Left hindlimb (tissue), 1 donor: ENCODE data around the gene OR5B21.

Experiments
- DNase-seq: peaks from one replicate; pipeline ENCODE4 v3.0.0-alpha.2; 2018

Gene OR5B21

GRCh38 chr11:58508005-58508404 is at the start of gene OR5B21:
Gene OR5B21 (minus strand): TSS chr11:58508105. CDS start chr11:58508105, 0 bp downstream.
- no peak for DNase-seq

GRCh38 chr11:58549644-58550043 is 41.7 kb upstream of the OR5B21 start:
- no peak for DNase-seq

- DNase-seq: no peak
Observed at GRCh38 chr11:58546841-58547240, 38.9 kb upstream of the OR5B21 start.

- no peak for DNase-seq
Observed at GRCh38 chr11:58531865-58532341, 24.0 kb upstream of the OR5B21 start.

- no peak for DNase-seq
Observed at GRCh38 chr11:58530236-58530635, 22.3 kb upstream of the OR5B21 start.

- no peak for DNase-seq
Observed at GRCh38 chr11:58527429-58527828, 19.5 kb upstream of the OR5B21 start.

- no peak for DNase-seq
Observed at GRCh38 chr11:58526721-58527120, 18.8 kb upstream of the OR5B21 start.

GRCh38 chr11:58525037-58525614 is 17.2 kb upstream of the OR5B21 start:
- no peak for DNase-seq

GRCh38 chr11:58524232-58525036 is 16.5 kb upstream of the OR5B21 start:
- peak; percentile 58 for DNase-seq

- DNase-seq: peak; percentile 36
Observed at GRCh38 chr11:58513747-58514367, 6.0 kb upstream of the OR5B21 start.

- no peak for DNase-seq
Observed at GRCh38 chr11:58511636-58512035, 3.7 kb upstream of the OR5B21 start.

GRCh38 chr11:58509748-58510147 is 1.8 kb upstream of the OR5B21 start:
- no peak for DNase-seq

GRCh38 chr11:58508814-58509213 is 909 bp upstream of the OR5B21 start:
- no peak for DNase-seq

- no peak for DNase-seq
Observed at GRCh38 chr11:58507355-58507754, 550 bp downstream of the OR5B21 start.

GRCh38 chr11:58506935-58507334 is 970 bp downstream of the OR5B21 start:
- no peak for DNase-seq

- no peak for DNase-seq
Observed at GRCh38 chr11:58505849-58506248, 2.1 kb downstream of the OR5B21 start.

GRCh38 chr11:58504232-58504631 is 3.7 kb downstream of the OR5B21 start:
- no peak for DNase-seq

- no peak for DNase-seq
Observed at GRCh38 chr11:58503361-58503856, 4.5 kb downstream of the OR5B21 start.

- DNase-seq: no peak
Observed at GRCh38 chr11:58502004-58502403, 5.9 kb downstream of the OR5B21 start.

- peak; percentile 24 for DNase-seq
Observed at GRCh38 chr11:58498464-58498863, 9.4 kb downstream of the OR5B21 start.

GRCh38 chr11:58497951-58498350 is 10.0 kb downstream of the OR5B21 start:
- no peak for DNase-seq

- no peak for DNase-seq
Observed at GRCh38 chr11:58495906-58496305, 12.0 kb downstream of the OR5B21 start.

- no peak for DNase-seq
Observed at GRCh38 chr11:58494101-58494500, 13.8 kb downstream of the OR5B21 start.

- DNase-seq: no peak
Observed at GRCh38 chr11:58493676-58494075, 14.2 kb downstream of the OR5B21 start.
